SH-SY5Y (cell line): ENCODE measurements around the gene EXOC1.

Source experiments
- GATA2 ChIP-seq: IDR thresholded peaks from 2 replicates; pipeline ENCODE4 v1.6.1; 2011; ENCODE audit warnings: mild to moderate bottlenecking, low read depth, low read length
- GATA3 ChIP-seq: IDR thresholded peaks from 2 replicates; pipeline ENCODE4 v1.6.1; 2011; ENCODE audit warnings: low read depth, mild to moderate bottlenecking, low read length, moderate library complexity

The EXOC1 gene

GRCh38 chr4:55853484-55854046 lies at the start of gene EXOC1:
Gene EXOC1 (plus strand): TSS chr4:55853648. CDS start chr4:55858324, 4,676 bp downstream.
- TF ChIP-seq GATA2 (no peak), GATA3 (no peak)

- no peak for TF ChIP-seq GATA3
- TF ChIP-seq GATA2: no peak
Observed at GRCh38 chr4:55807556-55807955, 45.9 kb upstream of the EXOC1 start.

- TF ChIP-seq GATA2: no peak
- TF ChIP-seq GATA3: no peak
Observed at GRCh38 chr4:55808186-55808585, 45.3 kb upstream of the EXOC1 start.

GRCh38 chr4:55808632-55809031 lies 44.8 kb upstream of the EXOC1 start:
- no peak for TF ChIP-seq GATA3
- no peak for TF ChIP-seq GATA2

GRCh38 chr4:55817691-55818090 lies 35.8 kb upstream of the EXOC1 start:
- TF ChIP-seq GATA3 (no peak), GATA2 (no peak)

- TF ChIP-seq GATA2: no peak
- TF ChIP-seq GATA3: no peak
Observed at GRCh38 chr4:55819634-55820033, 33.8 kb upstream of the EXOC1 start, which contains the start of gene EXOC1L. Gene EXOC1L (plus strand): TSS chr4:55819790. CDS start chr4:55820027, 237 bp downstream.

GRCh38 chr4:55820279-55820678 lies 33.2 kb upstream of the EXOC1 start:
- TF ChIP-seq GATA3 (no peak), GATA2 (no peak)

- TF ChIP-seq GATA3 (no peak), GATA2 (no peak)
Observed at GRCh38 chr4:55822329-55822728, 31.1 kb upstream of the EXOC1 start.

- TF ChIP-seq GATA3 (no peak), GATA2 (no peak)
Observed at GRCh38 chr4:55824865-55825264, 28.6 kb upstream of the EXOC1 start.

- no peak for TF ChIP-seq GATA2
- TF ChIP-seq GATA3: no peak
Observed at GRCh38 chr4:55826986-55827385, 26.5 kb upstream of the EXOC1 start.

- no peak for TF ChIP-seq GATA3
- TF ChIP-seq GATA2: no peak
Observed at GRCh38 chr4:55827582-55827981, 25.9 kb upstream of the EXOC1 start.

GRCh38 chr4:55830048-55830447 lies 23.4 kb upstream of the EXOC1 start:
- TF ChIP-seq GATA3 (no peak), GATA2 (no peak)

GRCh38 chr4:55830716-55831115 lies 22.7 kb upstream of the EXOC1 start:
- TF ChIP-seq GATA2 (no peak), GATA3 (no peak)

- no peak for TF ChIP-seq GATA3
- TF ChIP-seq GATA2: no peak
Observed at GRCh38 chr4:55834086-55834795, 19.2 kb upstream of the EXOC1 start.

GRCh38 chr4:55837903-55838302 lies 15.5 kb upstream of the EXOC1 start:
- TF ChIP-seq GATA2 (no peak), GATA3 (no peak)
